Panc1 (cell line): ENCODE measurements around the gene COQ5. TPM values are rescaled to one million over a fixed set of nuclear protein-coding genes. Genes with fewer than 3 reads are reported as not detected.

Source experiments
- ATAC-seq: fragments of 200-7000 bp; cut with Tn5 transposase; 2 replicates; pipeline ENCODE4 v1.9.1; 2020; ENCODE audit warnings: mild to moderate bottlenecking, moderate library complexity
- BruUV-seq: library from RNA; stranded (reverse); fragments of 400-500 nt; replicated peaks from 2 replicates; lab custom pipeline; 2021; lab: Mats Ljungman, UMichigan
- CTCF ChIA-PET: fragments of 300-600 bp; sonication (Branson Sonifier 250); formaldehyde crosslinking; loops from one replicate; lab custom pipeline; 2022; ENCODE audit warnings: antibody characterized with exemption; lab: Charles Lee
- POLR2A ChIA-PET: fragments of 300-600 bp; sonication (Branson Sonifier 250); formaldehyde crosslinking; loops from one replicate; lab custom pipeline; 2022; ENCODE audit warnings: antibody characterized with exemption; lab: Charles Lee
- DNase-seq: peaks from one replicate; pipeline ENCODE4 v3.0.0-alpha.2; 2010; ENCODE audit warnings: low read depth, low spot score
- H3K27ac ChIP-seq: 2 replicates; pipeline ENCODE4 v1.5.1; 2011; ENCODE audit warnings: mild to moderate bottlenecking, low read length, inconsistent platforms
- H3K27me3 ChIP-seq: fragments of 200-500 bp; sonication (Bioruptor generic); 2 replicates; pipeline ENCODE4 v1.6.0; 2014; ENCODE audit warnings: low read length, inconsistent platforms; ENCODE audit not compliant: control insufficient read depth, insufficient read depth
- H3K36me3 ChIP-seq: fragments of 200-500 bp; sonication (Bioruptor generic); 2 replicates; pipeline ENCODE4 v1.5.1; 2014; ENCODE audit warnings: inconsistent platforms, mild to moderate bottlenecking, low read length, moderate library complexity; ENCODE audit not compliant: control insufficient read depth, insufficient read depth
- H3K4me1 ChIP-seq: 2 replicates; pipeline ENCODE4 v1.5.1; 2011; ENCODE audit warnings: inconsistent platforms, mild to moderate bottlenecking, low read length, moderate library complexity; ENCODE audit not compliant: control insufficient read depth, insufficient read depth
- H3K4me3 ChIP-seq, 2 experiments: 2 replicates each; pipeline ENCODE4 v1.5.1; 2011 to 2012; ENCODE audit warnings: low read depth in 2 of 2, low read length in 2 of 2, mild to moderate bottlenecking in 2 of 2, inconsistent platforms in 1 of 2, moderate library complexity in 1 of 2
- H3K9me3 ChIP-seq: fragments of 200-500 bp; sonication (Bioruptor generic); 2 replicates; pipeline ENCODE4 v1.5.1; 2014; ENCODE audit warnings: low read depth, mild to moderate bottlenecking, inconsistent platforms, low read length, moderate library complexity; ENCODE audit not compliant: control insufficient read depth, insufficient read depth
- CTCF ChIP-seq: fragments of 450-650 bp; IDR thresholded peaks from 2 replicates; pipeline ENCODE4 v1.5.1; 2017; ENCODE audit warnings: mild to moderate bottlenecking
- POLR2AphosphoS5 ChIP-seq: IDR thresholded peaks from 2 replicates; pipeline ENCODE4 v1.6.1; 2012; ENCODE audit warnings: mild to moderate bottlenecking, low read depth, low read length, moderate library complexity
- REST ChIP-seq, 2 experiments: IDR thresholded peaks; 2 replicates each; pipeline ENCODE4 v1.6.1; 2011 to 2012; ENCODE audit warnings: low read depth in 2 of 2, control low read depth in 1 of 2, low read length in 1 of 2, mild to moderate bottlenecking in 1 of 2, moderate library complexity in 1 of 2; ENCODE audit not compliant: insufficient read depth in 1 of 2
- SIN3A ChIP-seq: IDR thresholded peaks from 2 replicates; pipeline ENCODE4 v1.6.1; 2012; ENCODE audit warnings: low read depth, mild to moderate bottlenecking, low read length, moderate library complexity, borderline replicate concordance; ENCODE audit not compliant: insufficient read depth
- TCF7L2 ChIP-seq: IDR thresholded peaks from 2 replicates; pipeline ENCODE4 v1.6.1; 2011; ENCODE audit warnings: mild to moderate bottlenecking, low read depth, low read length, inconsistent platforms
- in situ Hi-C: cut with HindIII; loops from 2 replicates; pipeline ENCODE4 v1.10.0; 2016; ENCODE audit warnings: low sequenced_read_pairs, low pct_unique_long_range_greater_than_20kb
- intact Hi-C: fragments of 100-400 bp; cut with micrococcal nuclease; formaldehyde crosslinking; loops from one replicate; pipeline ENCODE4 v1.10.0; 2022; ENCODE audit not compliant: unreplicated experiment
- total RNA-seq: library from RNA; stranded (reverse); gene quantifications from one replicate; pipeline ENCODE4 v1.2.1, GENCODE V29; 2021; ENCODE audit not compliant: unreplicated experiment

Gene COQ5
- total RNA-seq, 1 experiment from 2014 or later, result 42.9 TPM

- Histone ChIP-seq H3K4me3 (no peak overlapping the region), H3K27me3 (no peaks in the 10 kb centered on the region), H3K27ac (peak overlapping the region; percentile 76), H3K36me3 (no peaks in the 10 kb centered on the region), H3K4me1 (peaks cover 38% of the 10 kb centered on the region), H3K9me3 (no peaks in the 10 kb centered on the region)
- BruUV-seq, result no TSS peak
- ATAC-seq (no peak), DNase-seq (no peak)
- ChIA-PET CTCF (interaction anchor here (0.7 kb wide), 1 partner anchor 539 kb away, joined by 3 read pairs; no protein-coding TSS in a partner anchor), POLR2A (interaction anchor here (0.5 to 0.7 kb wide), 2 partner anchors 15 to 1122 kb away, joined by 5 read pairs; no protein-coding TSS in a partner anchor)
- in situ Hi-C loops, result no loop called here
- intact Hi-C loops, result no loop called here
- TF ChIP-seq POLR2AphosphoS5, result no peak
- TF ChIP-seq TCF7L2, result no peak
- no peak for TF ChIP-seq CTCF
- no peak for TF ChIP-seq REST (IDR thresholded peaks at IDR 0.05; ENCODE audit: insufficient read depth in 1 of 2, low read depth in 2 of 2, low read length in 1 of 2)
- TF ChIP-seq SIN3A, result no peak
Observed at GRCh38 chr12:120539303-120539702, 10.3 kb upstream of the COQ5 start.

DNA sequence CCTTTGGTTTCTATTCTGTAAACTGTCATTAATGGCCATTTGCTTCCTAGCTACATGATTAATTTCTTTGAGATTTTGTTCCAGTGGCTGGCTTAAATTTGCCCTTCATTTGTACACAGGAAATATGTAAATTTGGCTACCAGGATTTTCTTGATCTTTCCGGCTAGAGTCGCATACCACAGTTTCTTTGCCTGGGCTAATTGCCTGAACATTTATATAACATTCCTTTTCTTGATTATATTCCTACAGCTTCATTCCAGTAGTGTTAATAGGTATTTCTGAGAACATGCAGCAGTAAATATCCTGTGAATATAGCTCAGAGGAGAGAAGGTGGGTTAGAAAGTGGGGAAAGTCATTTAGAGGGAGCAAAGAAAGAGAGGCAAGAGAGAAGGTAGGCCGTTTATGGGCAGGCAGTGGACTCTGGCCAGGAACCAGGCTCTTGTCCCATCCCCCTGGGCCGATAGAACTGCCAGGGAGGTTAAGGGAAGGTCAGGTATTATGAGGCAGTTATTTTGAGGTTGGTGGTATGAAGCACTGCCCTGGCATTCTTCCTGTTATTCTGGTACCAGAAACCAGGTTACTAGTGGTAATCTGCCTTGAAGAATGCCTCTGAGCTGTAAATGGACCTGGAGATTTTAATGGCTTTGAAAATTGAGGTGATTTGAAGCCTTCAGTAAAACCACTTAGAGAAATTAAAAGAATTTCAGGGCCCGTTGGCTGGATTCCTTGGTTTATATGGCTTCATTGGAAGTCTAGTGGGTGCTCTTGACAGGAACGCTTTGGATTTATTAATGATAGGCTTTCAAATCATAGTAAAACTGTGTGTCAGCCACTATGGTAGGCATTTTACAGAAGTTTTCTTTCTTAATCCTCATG, 9.6 kb upstream of the COQ5 start:
- TF ChIP-seq SIN3A (no peak), TCF7L2 (no peak), POLR2AphosphoS5 (no peak), CTCF (no peak), REST (IDR thresholded peaks at IDR 0.05; ENCODE audit: insufficient read depth in 1 of 2, low read depth in 2 of 2, low read length in 1 of 2) (no peak)
- H3K9me3 ChIP-seq, result no peaks in the 10 kb centered on the region
- BruUV-seq, result TSS peak; percentile 1
- peak overlapping the region; percentile 76 for H3K27ac ChIP-seq
- no peak for DNase-seq
- peak; percentile 24; the same call in 1 of the 2 replicates for ATAC-seq
- peak overlapping the region; percentile 10 to 21 for H3K4me3 ChIP-seq
- ChIA-PET CTCF (no interaction called here), POLR2A (no interaction called here)
- H3K36me3 ChIP-seq, result no peaks in the 10 kb centered on the region
- intact Hi-C loops, result no loop called here
- H3K27me3 ChIP-seq, result no peaks in the 10 kb centered on the region
- peaks cover 38% of the 10 kb centered on the region for H3K4me1 ChIP-seq
- in situ Hi-C loops, result no loop called here
